Loucy (cell line): ENCODE data around the gene INS.

Experiments used
- EZH2phosphoT487 ChIP-seq: fragments of 200-600 bp; IDR thresholded peaks from 2 replicates; pipeline ENCODE4 v1.6.1; 2018; ENCODE audit warnings: antibody characterized with exemption, mild to moderate bottlenecking, moderate library complexity, borderline replicate concordance
- TF ChIP-seq, protein P1 (sequence below): fragments of 200-600 bp; sonication (generic); conservative IDR thresholded peaks from 2 replicates; pipeline ENCODE4 v1.5.1; 2014; ENCODE audit warnings: mild to moderate bottlenecking, antibody characterized with exemption, low read length

DNA sequence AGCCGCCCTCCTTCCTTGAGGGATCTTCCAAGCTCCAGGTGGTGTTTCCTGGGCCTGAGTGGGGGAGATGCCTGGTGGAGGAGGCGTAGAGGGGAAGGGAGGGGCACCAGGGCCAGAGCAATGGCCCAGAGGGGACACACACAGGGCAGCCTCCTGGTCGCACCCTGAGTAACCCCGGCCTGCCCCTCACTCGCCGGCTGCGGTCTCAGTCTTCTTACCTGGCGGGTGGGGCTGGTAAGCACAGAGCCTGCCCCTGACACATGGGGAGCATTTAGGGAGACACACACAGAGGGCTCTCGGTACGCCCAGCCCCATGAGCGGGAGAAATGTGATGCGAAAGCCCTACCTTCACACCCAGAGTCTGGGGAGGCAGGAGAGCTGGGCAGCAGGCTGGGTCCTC is 45.7 kb downstream of the INS start:
- TF ChIP-seq, protein P1, sequence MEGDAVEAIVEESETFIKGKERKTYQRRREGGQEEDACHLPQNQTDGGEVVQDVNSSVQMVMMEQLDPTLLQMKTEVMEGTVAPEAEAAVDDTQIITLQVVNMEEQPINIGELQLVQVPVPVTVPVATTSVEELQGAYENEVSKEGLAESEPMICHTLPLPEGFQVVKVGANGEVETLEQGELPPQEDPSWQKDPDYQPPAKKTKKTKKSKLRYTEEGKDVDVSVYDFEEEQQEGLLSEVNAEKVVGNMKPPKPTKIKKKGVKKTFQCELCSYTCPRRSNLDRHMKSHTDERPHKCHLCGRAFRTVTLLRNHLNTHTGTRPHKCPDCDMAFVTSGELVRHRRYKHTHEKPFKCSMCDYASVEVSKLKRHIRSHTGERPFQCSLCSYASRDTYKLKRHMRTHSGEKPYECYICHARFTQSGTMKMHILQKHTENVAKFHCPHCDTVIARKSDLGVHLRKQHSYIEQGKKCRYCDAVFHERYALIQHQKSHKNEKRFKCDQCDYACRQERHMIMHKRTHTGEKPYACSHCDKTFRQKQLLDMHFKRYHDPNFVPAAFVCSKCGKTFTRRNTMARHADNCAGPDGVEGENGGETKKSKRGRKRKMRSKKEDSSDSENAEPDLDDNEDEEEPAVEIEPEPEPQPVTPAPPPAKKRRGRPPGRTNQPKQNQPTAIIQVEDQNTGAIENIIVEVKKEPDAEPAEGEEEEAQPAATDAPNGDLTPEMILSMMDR: no peak
- TF ChIP-seq EZH2phosphoT487: no peak
